C4-2B (cell line): Measurements from ENCODE around the gene HOXA9.
A peak's percentile ranks its signal among the peaks of the same experiment; 100 is the strongest.

Experiments
- H3K27ac ChIP-seq: fragments of 450-650 bp; 2 replicates; pipeline ENCODE4 v1.5.1; 2017
- CTCF ChIP-seq: fragments of 450-650 bp; conservative IDR thresholded peaks from 2 replicates; pipeline ENCODE4 v1.5.1; 2017; ENCODE audit warnings: mild to moderate bottlenecking
- ZFX ChIP-seq: fragments of 450-650 bp; IDR thresholded peaks from 2 replicates; pipeline ENCODE4 v1.6.1; 2017

The HOXA9 gene

DNA sequence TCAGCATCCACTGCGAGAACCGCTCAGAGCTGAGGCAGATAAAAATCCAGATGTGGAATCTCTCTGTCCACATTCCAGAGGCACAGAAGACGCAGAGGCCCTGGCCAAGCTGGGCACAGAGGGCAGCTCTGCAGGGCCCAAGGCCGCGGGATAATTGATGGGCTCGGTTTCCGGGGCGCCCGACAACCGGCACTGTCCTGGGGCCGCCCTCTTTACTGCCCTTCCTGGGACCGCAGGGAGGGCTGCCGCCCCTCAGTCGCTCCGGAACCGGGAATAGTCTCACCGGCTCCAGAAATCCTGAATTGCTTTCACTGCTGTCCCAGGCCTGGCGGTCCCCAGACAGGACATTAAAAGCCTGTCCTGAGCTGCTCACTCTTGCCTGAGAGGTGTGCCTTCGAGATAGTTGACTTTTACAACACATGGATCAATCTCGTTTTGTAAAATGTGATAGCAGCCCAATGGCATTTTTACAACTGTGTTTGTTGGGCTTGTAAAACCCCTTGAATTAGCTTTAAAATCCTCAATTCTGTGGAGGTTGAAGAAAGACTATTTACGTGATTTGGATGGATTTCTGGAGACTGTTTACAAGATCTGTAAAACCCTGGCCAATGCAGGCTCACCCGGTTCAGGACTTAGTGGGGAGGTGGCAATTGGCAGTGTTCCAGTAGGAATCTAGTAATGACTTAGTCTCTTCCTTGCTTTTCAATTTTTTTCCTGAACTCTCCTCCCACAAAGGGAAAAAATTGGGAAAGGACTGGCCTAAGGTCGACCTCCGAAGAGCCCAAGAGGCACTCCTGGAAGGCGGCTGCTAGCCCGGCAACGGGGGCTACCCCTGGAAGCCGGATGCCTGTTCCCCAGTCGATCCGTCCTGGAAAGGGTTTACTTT lies 16.3 kb downstream of the HOXA9 start:
- H3K27ac ChIP-seq = peak overlapping the region; percentile 47
- no peak for TF ChIP-seq ZFX
- TF ChIP-seq CTCF = no peak

DNA sequence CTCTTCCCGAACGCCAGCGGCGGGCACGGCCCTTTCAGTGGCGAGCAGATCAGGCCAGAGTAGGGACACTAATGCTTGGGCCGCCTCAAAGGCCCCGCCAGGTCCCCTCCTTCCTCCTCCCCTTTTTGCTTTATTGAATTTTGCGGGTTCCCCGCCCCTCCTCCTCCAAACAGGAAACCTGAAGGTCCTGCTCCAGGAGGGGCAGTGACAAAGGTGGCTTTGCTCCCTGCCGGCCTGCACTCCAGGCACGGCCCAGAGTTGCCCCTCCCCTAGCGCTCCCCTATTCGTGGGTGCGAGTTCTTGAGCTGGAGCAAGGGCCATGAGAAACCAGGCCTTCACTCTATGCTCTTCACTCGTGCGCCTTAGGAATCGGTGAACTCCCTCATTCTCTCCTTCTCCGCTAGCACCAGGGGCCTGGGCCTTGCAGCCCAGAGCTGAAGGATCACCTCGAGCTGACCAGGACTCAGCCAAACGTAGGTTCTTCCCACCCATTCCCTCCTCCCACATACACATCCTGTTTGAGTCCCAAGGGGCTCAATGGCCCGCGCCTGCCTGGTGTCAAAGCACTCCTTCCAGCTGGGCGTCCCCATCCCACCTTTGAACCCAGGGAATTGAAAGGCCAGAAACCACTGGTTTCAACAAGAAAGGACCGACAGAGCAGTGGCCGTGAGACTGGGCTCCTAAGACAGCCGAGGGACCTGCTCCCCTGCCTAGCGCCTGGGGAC lies 17.1 kb downstream of the HOXA9 start:
- H3K27ac ChIP-seq = peak overlapping the region; percentile 47
- TF ChIP-seq ZFX (no peak), CTCF (no peak)

GRCh38 chr7:27147199-27148030 lies 17.9 kb downstream of the HOXA9 start, which contains the start of gene HOXA6:
Gene HOXA6, minus strand, starts transcription at chr7:27147774. Its CDS starts 25 bp downstream, at chr7:27147749.
- TF ChIP-seq ZFX (no peak), CTCF (no peak)
- H3K27ac ChIP-seq = peak within 1 kb of the TSS; percentile 47

GRCh38 chr7:27146491-27147198 lies 18.7 kb downstream of the HOXA9 start:
- H3K27ac ChIP-seq = no peak overlapping the region
- TF ChIP-seq CTCF = no peak
- no peak for TF ChIP-seq ZFX

GRCh38 chr7:27145914-27146412 lies 19.4 kb downstream of the HOXA9 start:
- TF ChIP-seq CTCF (no peak), ZFX (no peak)

GRCh38 chr7:27145165-27145913 lies 20.0 kb downstream of the HOXA9 start:
- no peak for TF ChIP-seq CTCF
- TF ChIP-seq ZFX = no peak
- H3K27ac ChIP-seq = no peak overlapping the region

More at GRCh38 chr7:27145914-27146412, 19.4 kb downstream of the HOXA9 start:
- no peak overlapping the region for H3K27ac ChIP-seq
